Myocyte (in vitro differentiated cells): Measurements from ENCODE around the gene DYSF. TPM values are rescaled to one million over a fixed set of nuclear protein-coding genes. Genes with fewer than 3 reads are reported as not detected.

Experiments used
- DNase-seq: peaks from one replicate; pipeline ENCODE4 v3.0.0-alpha.2; 2012; ENCODE audit warnings: low read depth
- total RNA-seq: library from RNA; depleted of rRNA; stranded (reverse); fragments of >200 nt; gene quantifications from 2 replicates; pipeline ENCODE4 v1.2.3, GENCODE V29; 2014

The DYSF gene
- total RNA-seq, 1 donor from 2014 or later, result 114 TPM

DNA sequence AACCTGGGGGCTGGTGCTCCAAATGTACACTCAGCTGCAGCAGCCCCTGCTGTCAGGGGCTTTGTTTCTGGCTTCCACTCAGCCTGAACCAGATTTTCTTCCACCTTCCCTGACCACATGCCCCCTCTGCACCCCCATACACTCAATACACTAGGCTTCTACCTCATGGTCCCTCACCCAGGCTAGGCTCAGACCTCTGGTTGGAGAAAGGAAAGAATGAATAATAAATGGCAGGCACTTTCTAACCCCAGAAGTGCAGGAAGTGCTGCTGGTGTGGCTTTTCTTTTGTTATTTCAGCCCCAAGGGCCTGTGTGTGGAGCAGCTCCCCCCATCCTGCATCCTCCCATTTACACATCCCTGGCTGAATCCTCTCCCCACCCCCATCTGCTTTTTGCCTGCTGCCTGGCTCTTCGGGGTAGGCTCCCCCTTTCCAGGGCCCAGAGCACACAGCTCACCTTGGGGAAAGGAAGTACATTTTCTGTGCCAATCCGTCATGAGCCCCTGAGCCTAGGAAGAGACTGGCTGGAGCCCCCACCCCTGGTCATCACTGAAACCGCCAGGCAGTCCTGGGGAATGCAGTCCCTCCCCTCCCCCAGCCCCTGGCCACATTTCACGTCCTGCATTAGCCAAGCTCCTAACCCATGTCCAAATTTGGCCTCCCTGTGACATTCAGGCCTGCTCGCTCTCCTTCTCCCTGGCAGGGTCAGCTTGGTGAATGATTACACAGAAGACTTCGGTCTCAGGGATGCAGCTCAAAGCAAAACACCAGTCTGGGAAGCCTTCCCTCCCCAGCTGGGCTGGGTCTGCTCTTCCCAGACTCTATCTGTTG, 2.6 kb downstream of the DYSF start:
- peak; percentile 63 for DNase-seq

DNA sequence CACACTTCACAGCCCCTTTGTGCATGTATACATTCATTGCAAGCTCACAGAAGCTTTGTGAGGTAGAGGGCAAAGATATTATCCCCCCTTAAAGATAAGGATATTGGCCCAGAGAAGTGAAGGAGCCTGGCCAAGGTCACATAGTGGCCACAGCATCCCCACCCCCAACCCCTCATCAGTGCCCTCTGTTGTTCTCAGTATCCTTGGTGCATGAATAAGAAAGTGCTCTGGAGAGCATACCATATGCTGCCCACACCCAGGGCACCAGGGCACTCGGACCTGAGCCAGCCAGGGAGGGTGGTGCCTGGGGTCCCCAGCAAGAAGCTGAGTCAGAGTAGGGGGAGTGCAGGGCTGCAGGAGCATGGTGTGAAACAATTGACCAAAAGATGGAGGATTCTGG, 3.3 kb downstream of the DYSF start:
- no peak for DNase-seq

DNA sequence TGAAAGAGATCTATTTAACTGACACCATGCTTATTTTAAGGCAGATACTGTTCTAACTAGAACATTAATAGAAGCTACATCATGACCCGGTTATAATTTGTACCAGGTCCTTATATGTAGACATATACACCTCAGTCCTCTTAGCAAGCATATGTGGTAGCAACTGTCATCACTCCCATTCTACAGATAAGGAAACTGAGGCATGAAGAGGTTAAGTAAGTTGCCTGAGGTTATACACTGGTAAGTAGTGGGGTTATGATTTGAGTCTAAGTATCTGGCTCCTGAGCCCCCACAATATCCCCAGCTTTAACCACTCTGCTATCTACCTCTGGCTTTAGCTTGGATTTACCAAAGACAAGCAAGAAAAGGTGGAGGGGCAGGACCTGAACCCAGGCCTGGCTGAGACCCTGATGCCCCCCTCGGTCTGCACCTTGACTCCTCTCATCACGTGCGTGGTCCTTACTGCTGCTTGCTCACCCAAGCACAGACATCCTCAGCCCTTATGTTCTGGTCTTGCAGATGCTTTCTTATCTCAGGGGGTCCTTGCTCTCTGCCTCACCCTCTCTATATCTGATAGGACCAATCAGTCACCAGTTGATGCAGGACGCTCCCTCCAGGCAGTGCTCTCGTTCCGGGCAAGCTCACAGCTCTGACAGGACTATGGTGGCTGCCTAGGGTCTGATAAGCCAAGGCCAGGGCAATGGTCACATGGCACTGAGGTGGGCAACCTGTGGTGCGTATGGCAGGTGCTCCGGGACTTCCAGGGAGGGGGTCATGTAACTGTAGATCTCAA, 4.0 kb downstream of the DYSF start:
- no peak for DNase-seq

DNA sequence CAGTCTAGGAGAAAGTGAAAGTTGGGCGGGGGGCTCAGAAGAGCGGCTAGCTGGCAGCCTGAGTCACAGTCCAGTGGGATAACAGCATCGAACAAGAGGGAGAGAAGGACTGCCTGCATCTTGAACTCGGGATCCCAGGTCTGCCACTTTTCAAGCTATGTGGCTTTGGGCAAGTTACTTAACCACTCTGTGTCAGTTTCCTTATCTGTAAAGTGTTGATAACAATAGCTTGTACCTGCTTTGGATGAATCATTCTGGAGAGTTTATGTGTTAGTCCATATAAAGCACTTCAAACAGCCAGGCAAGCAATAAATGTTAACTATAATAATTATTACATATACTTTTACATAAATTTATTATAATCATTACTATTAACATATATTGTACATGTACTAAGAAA, 4.6 kb downstream of the DYSF start:
- DNase-seq, result no peak

DNA sequence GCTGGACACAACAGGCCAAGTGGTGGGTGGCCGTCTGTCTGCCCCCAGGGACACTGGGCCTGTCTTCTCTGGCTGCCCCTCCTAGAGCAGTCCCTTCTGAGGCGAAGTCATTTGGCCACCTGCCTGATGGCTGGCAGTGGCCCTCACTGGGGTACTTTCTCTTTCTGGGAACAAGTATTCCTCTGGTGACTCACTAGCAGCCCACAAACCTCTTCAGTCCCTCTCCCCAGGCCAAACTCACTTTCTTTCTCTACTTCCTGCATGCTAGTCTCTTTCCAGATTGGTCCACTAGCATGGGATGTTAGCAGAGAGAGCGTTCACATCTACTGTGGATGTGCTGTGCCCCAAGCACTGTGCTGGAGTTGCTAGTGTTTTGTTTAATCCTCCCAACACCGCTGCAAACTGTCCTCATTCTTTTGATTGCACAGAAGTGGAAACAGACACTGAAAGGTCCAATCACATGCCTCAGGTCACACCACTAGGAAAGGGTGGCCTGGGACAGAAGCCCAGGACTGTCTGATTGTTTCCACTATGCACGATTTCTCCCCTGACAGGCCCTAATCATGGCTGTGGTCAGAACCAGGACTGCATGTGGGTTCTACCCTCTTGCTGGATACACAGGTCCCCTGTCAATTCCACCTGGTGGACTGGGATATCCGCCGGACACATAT, 5.2 kb downstream of the DYSF start:
- DNase-seq, result peak; percentile 81

GRCh38 chr2:71459084-71459431, 5.7 kb downstream of the DYSF start:
- no peak for DNase-seq

- no peak for DNase-seq
These were observed 6.7 kb downstream of the DYSF start for GRCh38 chr2:71460056-71460455.

DNA sequence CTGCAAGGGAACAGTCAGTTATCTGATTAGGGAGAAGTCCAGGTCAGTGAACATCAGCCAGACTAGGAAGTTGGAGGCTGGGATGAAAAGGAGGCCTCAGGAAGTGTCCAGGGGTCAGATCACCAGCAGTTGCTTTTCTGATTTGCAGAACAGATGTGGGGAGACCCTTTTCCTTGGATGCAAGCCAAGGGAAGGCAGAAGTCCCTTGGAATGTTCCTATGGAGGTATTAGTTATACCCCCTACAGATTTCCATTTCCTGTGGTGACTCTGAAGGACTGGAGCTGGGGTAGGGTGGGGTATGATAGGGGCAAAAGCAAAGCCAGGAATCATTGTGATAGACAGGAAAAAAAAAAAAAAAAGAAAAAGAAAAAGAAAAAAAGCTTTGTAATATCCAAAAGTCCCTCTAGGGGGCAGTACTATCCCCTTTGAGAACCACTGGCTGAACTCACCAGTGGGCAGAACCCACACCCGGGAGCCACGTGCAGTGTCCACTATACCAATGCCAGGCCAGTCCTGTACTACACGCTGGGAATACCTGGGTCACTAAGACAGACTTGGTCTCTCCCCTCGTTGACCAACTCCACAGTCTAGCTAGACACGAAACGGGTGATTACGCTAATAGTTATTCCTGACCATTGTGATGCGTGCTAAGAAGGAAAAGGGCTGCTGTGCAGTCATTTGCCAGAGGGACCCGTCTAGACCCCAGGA, 7.4 kb downstream of the DYSF start:
- peak; percentile 62 for DNase-seq

- no peak for DNase-seq
These were observed 7.9 kb downstream of the DYSF start for GRCh38 chr2:71461304-71461671.

DNA sequence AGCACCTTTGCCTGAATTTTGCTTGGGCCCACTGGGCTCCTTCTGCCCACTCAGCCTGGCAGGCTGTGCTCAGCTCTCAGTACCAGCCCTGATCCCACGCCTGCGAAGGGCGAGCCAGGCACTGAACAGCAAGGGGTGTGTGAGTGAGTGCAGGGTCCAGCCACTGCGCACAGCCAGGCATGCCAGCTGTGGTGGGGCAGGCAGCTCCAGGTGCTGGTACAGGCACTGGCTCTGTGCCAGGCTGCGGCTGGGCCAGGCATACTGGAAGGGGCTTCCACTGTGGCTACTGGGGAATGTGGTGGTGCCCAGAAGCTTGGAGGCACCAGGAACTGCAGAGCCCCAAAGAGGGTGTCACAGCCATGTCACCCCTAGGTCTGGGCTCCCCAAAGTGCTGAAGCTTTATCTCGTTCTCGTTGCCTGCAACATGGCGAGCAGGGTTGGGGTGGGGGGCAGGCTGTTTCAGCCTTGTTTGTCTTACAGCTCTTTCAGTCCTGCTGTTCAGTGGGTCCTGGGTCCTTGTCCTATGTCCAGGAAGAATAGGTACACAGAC, 8.8 kb downstream of the DYSF start:
- DNase-seq, result no peak

DNA sequence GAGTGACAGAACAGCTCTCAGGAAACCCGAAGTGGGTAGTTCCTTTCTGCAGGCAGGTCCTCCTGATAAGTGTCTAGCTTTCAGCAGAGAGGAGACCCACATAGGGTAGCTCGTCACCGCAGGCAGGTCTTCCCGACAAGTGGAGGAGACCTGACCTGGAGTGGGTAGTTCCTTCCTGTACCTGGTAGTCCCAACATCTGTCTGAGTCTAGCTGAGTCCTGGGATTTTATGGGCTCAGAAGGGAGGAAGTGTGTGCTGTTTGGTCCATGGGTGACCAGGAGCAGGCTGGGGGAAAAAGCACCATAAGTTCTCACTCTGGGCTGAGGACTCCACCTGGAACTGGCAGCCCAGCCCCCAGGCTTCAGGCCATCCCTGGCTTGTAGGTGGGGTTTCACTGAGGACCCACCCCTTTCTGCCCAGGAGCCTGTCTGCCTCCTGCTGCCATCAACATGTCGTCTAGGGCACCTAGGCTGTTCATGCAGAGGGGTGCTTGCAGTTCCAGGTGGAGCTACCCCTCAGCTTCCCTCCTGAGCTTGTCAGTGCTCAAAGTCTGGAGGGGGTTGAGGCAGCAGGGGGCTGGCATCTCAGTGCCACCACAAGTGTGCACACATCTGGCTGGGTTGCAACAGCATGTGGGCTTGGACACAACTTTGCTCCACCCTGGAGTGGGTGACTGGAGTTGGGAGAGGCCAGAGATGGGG, 9.4 kb downstream of the DYSF start:
- DNase-seq, result no peak

- peak; percentile 51 for DNase-seq
These were observed 9.9 kb downstream of the DYSF start for GRCh38 chr2:71463342-71463654.

DNA sequence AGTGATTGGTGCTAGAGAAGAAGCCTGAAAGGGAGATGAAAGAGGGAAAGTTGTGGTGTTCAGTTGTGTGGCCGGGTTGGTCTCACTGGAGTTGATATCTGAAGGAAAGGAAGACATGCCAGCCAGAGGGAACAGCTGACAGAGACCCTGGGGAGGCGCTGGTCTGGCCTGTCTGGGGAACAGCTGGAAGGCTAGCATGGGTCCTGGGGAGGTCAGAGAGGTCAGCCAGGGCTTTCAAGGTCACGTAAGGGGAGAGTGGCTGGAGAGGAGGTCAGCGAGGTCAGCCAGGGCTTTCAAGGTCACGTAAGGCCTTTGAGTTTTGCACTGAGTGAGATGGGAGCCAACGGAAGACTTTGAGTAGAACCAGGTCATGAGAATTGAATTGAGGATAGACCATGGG, 11.0 kb downstream of the DYSF start:
- peak; percentile 45 for DNase-seq

DNA sequence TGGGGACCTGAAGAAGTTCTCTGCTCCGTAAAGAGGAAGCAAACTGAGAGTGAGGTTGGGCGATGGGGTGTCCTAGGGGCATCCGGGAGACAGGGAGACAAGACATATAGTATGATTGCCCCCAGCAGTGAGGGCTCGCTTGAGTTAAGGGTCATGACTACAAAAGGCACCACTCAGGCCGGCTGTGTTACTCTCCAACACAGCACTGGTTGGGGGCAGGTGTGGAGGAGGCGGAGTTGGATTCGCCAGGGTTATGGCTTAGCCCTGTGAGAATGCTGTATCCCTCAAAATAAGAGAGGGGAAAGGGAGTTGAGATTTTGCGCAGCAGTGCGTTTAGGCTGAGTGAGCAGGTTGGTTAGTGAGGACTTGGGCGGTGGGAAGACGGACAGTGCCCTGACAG, 12.0 kb downstream of the DYSF start:
- DNase-seq, result no peak

GRCh38 chr2:71465961-71466300, 12.6 kb downstream of the DYSF start:
- no peak for DNase-seq

GRCh38 chr2:71466301-71467179, 13.2 kb downstream of the DYSF start:
- DNase-seq, result peak; percentile 82

DNA sequence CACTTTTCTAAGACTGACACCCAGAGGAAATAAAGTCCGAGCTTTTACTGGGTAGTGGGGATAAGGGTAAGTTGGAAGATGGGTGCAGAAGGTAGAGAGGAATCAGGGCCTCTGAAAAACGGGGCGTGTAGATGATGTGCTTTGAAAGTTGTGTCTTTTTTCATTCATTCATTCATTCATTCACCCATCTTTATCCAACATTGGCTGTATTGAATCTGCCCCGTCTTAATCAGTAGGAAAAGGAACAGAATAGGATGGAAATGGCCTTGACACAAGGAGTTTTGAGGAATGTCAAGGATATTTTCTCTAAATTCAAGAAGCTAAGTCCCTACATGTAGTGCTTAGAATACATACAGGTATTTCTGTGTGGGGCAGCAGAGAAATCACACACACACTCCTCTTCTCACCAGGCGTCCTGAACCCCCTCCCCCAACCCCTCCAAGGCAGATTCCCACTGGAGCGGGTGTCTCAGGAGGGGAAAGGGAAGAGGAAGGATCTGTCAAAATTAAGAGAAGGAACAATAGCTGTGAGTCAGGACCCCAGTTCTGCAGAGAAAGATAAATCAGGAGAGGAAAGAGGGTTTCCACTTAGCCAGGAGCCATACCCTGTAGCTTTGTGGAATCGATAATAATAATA, 13.9 kb downstream of the DYSF start:
- DNase-seq, result no peak

- no peak for DNase-seq
These were observed 15.1 kb downstream of the DYSF start for GRCh38 chr2:71468279-71469015.
